Activated CD4-positive, alpha-beta T cell treated with anti-CD3 and anti-CD28 coated beads, Interleukin-2, Interleukin-4, amounts not matched to agents 100 ng/mL and 50 ng/mL, durations not matched to agents 16 hours and 8 hours (primary cell): ENCODE data around the gene HSD17B13.
"Not testable (repeated sequence)": the region's sequence is repeated elsewhere in the genome, so short reads cannot be mapped to it uniquely, and the experiment has no call there.

Source experiments
- DNase-seq: peaks from one replicate; pipeline ENCODE4 v3.0.0-alpha.2; 2020; ENCODE audit warnings: low spot score

HSD17B13 gene

DNA sequence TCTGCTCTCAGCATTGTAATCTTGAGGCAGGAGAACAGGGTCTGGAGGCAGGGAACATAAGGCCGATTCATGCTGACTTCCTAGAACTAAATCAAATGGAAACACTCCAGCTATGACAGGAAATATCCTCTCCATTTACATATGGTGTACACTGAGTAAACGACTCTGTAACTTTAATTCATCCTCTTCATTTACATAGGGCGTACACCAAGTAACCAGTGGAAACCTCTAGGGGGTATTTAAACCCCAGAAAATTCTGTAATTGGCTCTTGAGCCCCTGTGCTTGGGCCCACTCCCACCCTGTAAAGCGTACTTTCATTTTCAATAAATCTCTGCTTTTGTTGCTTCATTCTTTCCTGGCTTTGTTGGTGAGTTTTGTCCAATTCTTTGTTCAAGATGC is 7.7 kb downstream of the HSD17B13 start:
- not testable (repeated sequence) for DNase-seq

DNA sequence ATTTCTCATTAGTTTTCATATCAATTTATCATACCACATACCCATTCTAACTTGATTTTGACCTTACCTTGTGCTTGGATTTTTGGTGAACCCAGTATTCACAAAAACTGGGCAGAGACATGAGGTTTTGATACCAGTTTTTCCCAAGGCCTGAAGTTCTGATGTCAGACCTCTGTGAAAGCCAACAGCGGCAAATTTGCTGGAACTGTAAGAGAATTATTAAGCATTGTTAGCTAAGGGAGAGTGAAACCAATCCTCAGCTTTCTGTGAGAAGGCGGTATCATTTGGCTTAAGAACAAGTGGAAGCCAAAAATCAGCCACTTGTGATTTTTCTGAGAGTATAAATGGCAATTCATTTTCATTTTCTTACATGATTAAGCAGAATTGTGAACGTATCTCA is 8.9 kb downstream of the HSD17B13 start:
- DNase-seq, result no peak

DNA sequence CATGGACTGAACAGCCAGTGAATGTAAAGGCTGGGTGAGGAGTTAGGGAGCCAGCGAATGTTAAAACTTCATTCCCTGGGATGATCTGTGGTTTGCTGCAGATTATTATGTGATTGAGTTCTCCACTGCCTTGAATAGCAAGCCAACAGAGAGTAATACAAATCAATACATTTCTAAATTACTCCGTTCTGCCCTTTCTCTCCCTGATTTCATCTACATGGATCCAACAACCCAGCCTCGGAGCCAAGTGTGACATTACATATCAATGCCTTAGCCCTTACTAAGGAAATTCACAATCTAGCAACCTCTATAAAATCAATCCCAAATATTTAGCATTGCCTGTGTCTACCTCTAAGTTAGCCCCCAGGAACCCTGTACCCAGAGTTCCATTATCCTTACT is 11.0 kb downstream of the HSD17B13 start:
- no peak for DNase-seq

DNA sequence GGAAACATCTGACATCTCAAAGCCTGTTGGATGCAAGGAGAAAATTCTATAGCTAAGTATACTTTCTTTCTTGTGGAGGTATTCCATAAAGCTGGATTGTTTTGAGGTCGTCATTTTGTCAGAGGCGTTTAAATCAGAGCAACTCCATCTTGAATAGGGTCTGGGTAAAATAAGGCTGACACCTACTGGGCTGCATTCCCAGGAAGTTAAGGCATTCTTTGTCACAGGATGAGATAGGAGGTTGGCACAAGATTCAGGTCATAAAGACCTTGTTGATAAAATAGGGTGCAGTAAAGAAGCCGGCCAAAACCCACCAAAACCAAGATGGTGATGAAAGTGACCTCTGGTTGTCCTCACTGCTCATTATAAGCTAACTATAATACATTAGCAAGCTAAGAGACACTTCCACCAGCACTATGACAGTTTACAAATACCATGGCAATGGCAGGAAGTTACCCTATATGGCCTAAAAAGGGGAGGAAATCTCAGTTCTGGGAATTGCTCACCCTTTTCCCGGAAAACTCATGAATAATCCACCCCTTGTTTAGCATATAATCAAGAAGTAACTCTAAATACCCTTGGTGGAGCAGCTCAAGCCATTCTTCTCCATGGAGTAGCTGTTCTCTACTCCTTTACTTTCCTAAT is 11.9 kb downstream of the HSD17B13 start:
- DNase-seq, result no peak

DNA sequence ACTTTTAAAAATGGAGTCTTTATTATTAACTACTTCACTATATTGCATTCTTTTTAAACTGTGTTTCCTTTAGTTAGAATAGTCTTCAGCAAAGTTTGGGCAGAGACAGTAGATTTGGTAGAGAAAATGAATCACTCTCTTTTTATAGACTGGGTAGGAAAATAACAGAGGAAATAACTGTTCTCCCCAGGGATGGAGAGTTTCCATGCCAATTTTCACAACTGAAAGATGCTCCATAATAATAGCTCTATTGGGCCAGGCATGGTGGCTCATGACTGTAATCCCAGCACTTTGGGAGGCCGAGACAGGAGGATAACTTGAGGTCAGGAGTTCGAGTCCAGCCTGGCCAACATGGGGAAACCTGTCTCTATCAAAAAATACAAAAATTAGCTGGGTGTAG is 13.1 kb downstream of the HSD17B13 start:
- DNase-seq, result no peak

DNA sequence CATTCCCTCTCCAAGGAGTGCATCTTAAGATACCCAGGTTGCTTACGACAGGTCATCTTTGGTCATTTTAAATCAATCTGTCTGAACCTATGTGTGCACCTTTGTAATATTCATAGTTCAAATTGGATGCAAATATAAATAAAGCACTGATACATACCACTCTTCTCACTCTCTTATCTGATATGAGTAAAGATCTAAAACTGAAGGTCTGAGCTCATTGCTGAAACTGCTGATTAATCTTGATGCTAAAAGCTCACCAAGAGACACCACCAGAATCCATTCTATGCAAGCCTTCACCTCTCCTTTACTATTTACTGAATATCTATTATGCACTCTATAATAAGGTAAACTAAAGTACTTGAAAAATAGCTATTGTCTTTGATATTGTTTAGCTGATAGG is 16.6 kb downstream of the HSD17B13 start:
- peak; percentile 36 for DNase-seq

DNA sequence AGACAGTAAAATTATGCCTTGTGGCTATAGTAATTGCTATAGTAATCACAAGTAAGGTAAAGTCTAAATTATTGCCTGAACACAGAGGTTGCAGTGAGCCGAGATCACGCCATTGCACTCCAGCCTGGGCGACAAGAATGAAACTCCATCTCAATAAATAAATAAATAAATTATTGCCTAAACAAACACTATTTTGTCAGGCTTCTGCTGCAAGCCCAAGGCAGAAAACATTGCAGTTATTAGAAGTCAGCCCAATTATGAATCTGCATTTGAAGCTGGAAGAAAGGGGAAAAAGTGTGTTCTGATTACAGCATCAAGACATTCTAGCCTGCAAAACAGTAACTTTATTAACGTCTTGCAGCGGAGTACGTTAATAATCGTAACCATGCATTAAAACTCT is 17.1 kb downstream of the HSD17B13 start:
- DNase-seq, result no peak

DNA sequence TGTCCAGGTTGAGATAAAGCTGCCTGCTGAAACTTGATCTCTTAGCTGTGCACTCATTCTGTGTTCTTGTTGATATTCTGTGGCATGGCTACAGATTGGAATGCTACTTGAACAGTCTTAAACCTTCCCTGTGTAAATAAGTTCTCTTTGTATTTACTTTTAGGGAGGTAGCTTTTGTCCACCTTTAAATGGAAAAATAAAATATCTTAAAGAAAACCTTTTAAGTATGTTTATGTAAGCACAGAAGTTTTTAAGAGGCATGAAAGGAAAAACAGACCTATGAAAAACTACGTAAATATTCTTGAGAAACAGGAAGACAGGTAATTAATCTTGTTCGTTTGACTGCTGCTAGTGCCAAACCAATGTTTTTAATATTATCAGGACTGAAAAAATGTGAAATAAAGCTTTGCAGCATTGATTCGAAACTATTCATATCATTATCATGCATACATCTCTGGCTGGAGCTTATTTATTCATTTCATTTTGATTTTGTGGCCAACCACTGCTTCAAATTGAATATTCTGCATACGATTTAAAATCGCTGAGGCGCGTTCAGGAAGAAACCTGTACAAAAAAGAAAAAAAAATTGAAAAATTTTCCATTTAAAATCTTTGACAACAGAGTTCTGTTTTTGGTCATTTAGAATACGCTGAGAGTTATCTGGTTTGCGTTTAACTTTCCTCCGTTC is 17.8 kb downstream of the HSD17B13 start:
- no peak for DNase-seq

DNA sequence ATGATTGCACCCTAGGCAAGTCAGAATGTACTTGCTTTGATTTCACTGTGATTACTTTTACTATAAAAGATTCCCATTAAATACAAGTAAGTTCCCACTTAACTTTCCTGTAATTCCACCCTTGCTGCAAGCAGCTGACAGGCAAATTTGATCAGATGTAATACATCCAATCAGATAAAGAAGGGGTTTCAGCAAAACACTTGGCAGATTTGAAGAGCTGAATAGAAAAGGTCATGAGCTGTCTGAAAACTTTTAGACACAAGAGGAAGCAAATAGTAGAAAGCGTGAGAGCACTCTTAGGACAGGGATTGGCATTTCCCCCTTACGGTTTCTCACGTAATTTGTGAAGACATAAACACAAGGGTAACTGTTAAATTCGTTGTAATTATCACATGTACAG is 22.8 kb downstream of the HSD17B13 start:
- DNase-seq, result no peak

DNA sequence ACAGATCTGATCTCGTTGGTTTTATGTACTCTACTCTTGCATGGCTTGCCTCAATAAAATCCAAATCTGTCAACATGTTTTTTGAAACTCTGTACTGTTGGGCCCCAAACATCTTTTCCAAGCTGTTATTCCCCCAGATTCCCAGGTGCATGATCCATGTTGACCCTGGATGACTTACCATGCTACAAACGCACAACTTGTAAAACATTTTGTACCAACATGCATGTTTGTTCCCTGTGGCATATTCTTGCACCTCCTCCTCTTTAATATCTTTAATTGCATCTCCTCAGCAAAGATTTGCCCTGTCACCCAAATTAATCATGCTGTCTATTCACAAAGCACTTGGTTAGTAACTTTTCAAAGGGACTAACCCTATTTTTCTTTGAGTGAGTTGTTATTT is 24.3 kb downstream of the HSD17B13 start:
- DNase-seq, result no peak

DNA sequence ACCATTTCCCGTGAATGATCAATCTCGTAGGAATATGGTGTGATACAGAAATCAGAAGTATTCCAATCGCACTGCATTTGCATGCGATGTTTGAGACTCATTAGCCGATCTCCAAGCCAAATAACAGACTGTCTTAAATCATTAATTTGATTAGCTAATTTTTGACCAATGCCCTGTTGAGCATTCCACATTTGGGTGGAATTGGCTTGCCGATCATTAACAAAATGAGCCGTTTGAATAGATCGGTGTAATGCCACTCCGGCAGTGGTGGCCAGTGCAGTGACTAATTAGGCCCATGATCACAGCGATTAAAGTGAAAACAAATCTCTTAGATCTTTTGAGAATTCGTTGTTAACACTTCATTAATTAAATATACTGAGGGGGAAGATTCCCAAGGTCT is 27.8 kb downstream of the HSD17B13 start:
- not testable (repeated sequence) for DNase-seq

DNA sequence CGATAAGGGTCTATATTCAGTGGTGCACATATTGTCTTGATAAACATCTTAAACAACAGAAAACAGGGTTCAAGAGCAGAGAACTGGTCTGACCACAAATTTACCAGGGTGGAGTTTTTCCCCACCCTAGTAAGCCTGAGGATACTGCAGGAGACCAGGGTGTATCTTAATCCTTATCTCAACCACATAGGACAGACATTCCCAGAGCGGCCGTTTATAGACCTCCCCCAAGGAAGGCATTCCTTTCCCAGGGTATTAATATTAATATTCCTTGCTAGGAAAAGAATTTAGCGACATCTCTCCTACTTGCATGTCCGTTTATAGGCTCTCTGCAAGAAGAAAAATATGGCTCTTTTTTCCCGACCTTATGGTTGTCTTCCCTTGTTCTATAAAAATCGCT is 28.8 kb downstream of the HSD17B13 start:
- not testable (repeated sequence) for DNase-seq

DNA sequence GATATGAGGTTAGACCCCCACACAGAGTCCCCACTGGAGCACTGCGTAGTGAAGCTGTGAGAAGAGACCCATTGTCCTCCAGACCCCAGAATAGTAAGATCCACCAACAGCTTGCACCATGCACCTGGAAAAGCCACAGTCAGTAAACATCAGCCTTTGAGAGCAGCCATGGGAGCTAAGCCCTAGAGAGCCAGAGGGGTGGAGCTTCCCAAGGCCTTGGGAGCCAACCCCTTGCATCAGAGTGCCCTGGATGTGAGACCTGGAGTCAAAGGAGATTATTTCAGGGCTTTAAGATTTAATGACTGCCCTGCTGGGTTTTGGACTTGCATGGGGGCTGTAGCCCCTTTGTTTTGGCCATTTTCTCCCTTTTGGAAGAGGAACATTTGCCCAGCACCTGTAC is 35.7 kb downstream of the HSD17B13 start:
- no peak for DNase-seq

DNA sequence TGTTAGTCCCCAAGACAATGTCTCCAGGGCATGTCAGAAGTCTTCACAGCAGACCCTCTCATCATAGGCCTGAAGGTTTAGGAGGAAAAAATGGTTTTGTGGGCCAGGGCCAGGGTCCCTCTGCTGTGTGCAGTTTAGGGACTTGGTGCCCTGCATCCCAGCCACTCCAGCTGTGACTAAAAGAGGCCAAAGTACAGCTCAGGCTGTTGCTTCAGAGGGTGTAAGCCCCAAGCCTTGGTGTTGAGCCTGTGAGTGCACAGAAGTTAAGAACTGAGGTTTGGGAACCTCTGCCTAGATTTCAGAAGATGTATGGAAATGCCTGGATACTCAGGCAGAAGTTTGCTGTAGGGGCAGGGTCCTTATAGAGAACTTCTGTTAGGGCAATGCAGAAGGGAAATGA is 38.4 kb downstream of the HSD17B13 start:
- DNase-seq, result not testable (repeated sequence)

DNA sequence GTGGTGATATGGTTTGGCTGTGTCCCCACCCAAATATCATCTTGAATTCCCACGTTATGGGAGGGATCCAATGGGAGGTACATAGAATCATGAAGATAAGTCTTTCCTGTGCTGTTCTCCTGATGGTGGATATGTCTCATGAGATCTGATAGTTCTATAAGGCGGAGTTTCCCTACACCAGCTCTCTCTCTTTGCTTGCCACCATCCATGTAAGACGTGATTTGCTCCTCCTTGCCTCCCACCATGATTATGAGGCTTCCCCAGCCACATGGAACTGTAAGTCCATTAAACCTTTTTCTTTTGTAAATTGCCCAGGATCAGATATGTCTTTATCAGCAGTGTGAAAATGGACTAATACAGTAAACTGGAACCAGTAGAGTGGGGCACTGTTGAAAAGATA is 39.5 kb downstream of the HSD17B13 start:
- no peak for DNase-seq

DNA sequence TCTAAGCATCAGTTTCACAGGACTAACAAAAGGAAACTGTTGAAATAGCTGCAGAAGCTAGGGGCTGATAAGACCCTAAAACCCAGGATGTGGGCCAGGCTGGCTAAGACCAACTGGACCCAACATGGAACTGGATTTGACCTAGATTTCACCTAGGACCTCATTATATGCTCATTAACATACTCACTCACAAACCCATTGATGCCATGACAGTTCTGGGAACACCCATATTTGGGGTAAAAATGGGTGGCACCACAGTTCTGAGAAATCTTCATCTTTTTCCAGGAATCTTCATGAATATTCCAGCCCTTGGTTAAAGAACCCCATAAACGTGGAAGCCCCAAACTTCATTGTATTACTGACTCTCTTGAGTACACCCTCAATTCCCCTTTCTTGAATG is 41.1 kb downstream of the HSD17B13 start:
- no peak for DNase-seq

DNA sequence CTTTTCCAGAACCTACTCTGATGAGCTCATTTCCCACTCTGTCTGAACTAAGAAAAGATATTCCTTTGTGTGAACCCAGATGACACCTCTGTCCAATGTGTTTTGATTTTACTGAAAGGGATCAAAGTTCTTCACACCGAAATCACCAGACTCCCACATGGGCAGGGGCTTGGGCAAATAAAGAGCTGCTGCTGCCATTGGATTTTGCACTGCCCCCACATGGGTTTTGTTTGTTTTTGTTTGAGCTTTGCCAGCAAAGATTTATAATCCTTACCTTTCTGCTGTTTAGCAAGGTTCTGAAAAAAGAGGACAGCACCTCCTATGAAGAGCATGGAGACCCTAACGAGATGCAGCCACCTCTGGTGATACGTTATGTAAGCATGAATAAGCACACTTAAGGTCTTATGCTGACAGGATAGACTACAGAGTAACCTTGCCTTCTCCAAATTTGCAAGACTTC is 44.3 kb downstream of the HSD17B13 start:
- no peak for DNase-seq

DNA sequence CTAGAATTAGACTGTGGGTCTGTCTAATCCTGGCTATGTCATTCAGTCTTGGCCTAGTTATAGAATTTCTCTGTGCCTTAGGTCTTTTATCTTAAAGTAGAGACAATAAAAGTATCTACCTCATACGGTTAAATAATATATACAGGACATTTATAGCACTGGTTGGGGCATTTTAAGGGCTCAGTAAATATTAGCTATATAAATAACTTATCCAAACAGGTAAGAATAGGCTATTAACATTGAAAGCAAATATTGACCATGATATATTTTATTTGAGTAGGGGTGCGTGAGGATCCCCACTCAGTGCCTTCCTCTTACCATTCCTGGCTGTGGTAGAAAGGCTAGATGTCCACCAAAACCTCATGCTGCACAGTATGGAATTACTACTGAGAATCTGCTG is 47.4 kb downstream of the HSD17B13 start:
- no peak for DNase-seq

DNA sequence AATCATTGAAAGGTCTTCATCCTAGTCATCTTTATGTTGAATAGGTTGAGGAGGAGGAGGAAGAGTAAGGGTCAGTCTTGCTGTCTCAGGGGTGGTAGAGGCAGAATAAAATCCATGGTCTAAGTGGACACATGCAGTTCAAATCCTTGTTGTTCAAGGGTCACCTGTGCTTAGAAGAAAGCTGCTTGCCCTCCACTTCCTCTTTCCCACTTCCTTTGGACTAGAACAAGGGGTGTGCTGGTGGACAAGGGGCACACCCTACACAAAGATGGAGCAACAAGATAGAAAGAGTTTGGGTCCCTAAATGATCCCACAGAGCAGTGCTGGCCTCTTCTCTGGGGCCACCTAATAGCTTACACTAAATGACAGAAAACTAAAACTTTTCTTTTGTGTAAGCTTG is 47.9 kb downstream of the HSD17B13 start:
- no peak for DNase-seq

DNA sequence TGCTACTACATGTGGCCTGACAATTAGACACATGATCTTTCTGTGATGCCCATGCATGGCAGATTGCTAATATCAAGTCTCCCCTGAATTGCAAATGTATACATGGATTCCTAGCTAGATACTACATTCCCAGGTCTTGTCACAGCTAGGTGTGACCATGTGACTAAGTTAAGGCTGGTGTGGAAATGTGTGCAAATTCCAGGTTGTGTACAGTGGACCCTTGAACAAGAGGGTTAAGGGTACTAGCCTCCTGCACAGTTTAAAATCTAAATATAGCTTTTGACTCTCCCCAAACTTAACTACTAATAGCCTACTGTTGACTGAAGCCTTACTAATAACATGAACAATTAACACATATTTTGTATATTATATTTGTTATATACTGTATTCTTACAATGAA is 48.4 kb downstream of the HSD17B13 start:
- DNase-seq, result no peak

DNA sequence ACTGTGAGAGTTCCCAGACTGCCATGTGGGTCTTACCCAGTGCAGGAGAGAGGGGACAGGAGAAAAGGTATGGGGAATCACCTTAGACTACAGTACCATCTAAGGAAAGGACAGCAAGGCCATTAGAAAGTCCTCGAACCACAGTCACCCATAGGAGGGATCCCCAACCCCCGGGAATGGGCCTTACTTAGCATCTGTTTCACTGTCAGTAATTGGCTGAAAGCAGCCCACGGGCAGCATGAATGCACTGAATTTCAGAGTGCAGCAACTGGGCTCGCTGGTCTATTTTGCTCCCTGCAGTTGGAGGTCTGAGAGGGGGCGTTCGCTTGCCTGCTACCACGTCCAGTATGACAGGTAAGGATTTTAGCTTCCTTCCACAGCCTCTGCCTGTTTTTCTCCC is 51.9 kb downstream of the HSD17B13 start:
- no peak for DNase-seq

DNA sequence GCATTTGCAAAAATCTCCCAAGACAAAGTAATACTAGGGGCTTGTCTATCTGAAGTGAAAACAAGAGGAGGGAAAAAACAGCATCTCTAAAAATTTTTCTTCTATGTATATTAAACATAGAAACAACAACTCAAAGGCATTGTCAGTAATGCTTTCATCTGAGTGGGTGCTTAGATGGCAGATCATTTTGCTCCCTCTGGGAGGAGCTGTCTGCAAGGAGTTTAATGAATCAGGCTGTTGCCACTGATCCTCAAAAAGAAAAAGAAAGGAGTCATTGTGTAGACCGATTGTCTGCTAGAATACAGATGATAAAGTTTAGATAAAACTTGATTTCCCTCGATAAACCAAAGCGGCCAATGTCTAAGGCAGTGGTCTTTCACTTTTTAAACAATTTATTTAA is 52.5 kb downstream of the HSD17B13 start:
- DNase-seq, result peak; percentile 7

DNA sequence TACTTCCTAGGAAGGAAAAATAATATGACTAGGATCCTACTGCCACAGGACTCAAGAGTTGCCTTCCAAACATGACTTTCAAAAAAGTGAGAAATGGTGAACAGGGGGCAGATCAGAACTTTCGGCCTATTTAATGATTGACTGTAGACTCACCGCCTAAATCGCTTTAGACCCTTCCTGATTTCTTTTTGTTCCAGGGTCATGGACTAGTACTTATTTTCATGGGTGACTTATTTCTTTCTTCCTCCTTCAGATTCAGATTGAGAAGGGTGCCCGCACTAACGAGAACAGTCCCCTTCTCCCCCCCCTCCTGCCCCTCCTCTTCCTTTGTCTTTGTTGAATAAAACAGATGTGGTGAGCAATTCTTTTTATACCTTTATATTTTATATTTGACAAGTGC is 54.3 kb downstream of the HSD17B13 start:
- no peak for DNase-seq

DNA sequence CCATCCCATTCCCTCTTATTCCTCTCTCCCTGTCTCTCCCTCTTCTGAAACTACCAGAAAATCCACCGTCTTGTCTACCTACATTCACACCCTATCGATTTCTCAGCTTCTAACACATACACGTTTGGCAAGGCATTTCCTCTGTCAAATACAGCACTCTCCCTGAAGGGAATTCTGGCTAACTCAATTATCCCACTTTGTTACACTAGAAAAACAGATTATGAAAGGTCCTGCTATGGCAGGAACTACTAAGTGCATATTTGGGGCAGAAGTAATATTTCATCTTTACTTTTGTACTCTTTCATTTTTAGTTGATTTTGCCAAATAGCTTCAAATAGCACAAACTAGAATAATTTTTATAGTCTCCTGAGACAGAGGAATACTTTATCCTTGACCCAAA is 55.7 kb downstream of the HSD17B13 start:
- DNase-seq, result no peak
